ENCODE results near the gene RPSA. TPM values are rescaled to one million over a fixed set of nuclear protein-coding genes. Genes with fewer than 3 reads are reported as not detected.
"Not testable (repeated sequence)": the region's sequence is repeated elsewhere in the genome, so short reads cannot be mapped to it uniquely, and the experiment has no call there.

The RPSA gene
- total RNA-seq (2014; rRNA removed): 1,666 and 1,777 TPM in 2 replicates
- 1,783 TPM for polyA plus RNA-seq (2012)

GRCh38 chr3:39406368-39407258 is at the start of gene RPSA:
Gene RPSA (plus strand): TSS chr3:39406720. CDS start chr3:39407654, 934 bp downstream.
- peak; percentile 96 for DNase-seq (ENCODE audit: low read depth)

DNA sequence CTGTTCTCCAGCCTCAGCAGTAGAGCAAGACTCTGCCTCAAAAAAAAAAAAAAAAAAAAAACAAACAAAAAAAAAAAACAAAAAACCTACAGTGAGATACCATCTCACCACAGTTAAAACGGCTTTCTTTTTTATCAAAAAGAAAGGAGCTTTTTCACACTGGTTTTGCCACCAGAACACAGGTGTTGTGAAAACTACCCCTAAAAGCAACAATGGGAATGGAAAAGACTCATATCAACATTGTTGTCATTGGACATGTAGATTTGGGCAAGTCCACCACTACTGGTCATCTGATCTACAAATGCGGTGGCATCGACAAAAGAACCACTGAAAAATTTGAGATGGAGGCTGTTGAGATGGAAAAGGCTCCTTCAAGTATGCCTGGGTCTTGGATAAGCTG is 48.2 kb upstream of the RPSA start:
- DNase-seq (ENCODE audit: low read depth): no peak

DNA sequence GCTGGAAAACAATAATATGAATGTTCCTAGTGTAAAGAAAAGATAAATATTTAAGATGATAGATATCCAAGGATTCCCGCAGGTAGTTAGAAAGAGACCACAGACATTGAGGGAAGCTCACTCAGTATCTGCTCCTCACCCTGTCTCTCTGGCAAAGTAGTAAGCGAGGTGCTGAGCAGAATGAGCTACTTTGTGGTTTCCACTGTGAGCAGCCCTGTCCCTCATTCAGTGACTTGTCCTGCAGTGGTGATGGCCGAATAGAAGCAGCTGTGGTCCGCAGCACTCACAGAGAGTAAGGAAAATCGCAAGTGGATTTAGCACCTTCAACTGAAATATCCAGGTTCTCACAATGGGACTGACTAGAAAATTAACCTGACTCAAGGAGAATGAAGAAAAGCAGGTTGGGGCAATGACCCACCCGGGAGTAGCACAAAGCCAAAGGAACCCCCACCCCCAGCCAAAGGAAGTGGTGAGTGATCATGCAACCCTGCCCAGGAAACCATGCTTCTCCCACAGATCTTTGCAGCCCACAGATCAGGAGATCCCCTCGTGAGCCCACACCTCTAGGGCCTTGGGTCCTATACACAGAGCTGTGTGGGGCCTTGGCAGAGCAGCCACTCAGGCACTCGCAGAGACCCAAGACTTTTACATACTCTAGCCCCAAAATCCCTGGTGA is 45.1 kb upstream of the RPSA start:
- no peak for DNase-seq (ENCODE audit: low read depth)

DNA sequence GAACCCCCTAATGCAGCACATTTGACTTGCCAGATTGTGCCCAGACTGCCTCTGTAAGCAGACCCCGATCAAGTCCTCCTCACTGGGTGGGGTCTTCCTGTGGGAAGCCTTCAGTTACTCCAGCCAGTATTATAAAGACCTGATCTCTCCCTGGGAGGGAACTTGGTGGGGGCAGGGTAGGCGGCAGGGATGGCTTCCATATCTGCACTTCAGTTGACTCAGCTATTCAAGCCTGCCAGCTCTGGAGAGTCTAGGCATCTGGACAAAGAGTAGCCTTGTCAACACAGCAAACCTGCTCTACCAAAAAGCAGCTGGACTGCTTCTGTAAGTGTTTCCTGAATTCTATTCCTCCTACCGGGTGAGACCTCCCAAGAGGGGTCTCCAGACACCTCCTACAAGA is 44.3 kb upstream of the RPSA start:
- no peak for DNase-seq (ENCODE audit: low read depth)

- no peak for DNase-seq (ENCODE audit: low read depth)
Measured at GRCh38 chr3:39362812-39363211, 43.7 kb upstream of the RPSA start.

GRCh38 chr3:39370450-39370849 is 36.1 kb upstream of the RPSA start:
- DNase-seq (ENCODE audit: low read depth): not testable (repeated sequence)

DNA sequence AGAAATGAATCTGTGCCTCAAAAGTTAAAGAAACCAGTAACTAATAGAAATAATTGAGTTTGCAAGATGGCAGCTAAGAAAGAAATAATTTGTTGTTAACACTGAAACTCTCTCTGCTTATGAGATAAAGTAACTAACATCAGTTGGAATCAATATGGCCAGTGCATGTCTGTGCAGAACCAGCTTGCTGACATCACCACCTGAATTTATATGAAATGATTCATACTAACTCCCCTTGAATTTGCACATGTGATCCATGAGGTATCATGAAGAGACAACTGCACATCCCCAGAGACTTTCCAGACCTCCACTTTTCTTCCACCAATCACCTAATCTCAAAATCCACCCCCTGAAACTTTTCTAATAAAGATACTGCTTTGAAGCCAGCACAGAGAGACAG is 33.7 kb upstream of the RPSA start:
- DNase-seq (ENCODE audit: low read depth): no peak

DNA sequence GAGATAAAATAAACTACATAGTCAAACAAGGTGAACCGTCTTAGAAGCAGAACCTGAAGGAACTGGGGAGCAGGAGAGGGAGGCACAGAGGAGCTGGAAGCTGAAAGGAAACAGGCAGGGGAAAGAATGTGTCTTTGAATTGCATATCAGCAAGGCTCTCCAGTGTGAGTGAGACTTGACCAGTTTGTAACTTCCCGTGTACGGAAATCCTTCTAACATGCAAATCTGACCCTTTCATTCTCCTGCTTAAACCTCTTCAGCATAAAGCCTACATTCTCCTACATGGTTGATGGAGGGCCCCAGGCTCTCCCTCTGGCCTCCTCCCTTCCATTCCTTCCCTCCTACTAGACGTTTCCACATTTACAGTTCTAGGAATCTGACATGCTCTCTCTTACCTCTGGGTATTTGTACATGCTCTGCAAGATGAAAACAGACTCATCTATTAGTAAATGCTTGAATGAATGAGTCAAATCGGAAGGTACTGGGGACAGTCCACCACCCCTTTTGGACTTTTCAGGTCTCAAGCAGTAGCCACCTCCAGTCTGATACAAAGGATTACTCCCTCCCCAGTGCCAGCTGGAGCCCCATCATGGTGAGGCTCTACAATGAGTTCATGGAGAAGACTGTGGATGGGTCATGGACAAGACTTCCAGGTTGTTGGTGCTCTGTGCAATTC is 29.4 kb upstream of the RPSA start:
- DNase-seq (ENCODE audit: low read depth): no peak

DNA sequence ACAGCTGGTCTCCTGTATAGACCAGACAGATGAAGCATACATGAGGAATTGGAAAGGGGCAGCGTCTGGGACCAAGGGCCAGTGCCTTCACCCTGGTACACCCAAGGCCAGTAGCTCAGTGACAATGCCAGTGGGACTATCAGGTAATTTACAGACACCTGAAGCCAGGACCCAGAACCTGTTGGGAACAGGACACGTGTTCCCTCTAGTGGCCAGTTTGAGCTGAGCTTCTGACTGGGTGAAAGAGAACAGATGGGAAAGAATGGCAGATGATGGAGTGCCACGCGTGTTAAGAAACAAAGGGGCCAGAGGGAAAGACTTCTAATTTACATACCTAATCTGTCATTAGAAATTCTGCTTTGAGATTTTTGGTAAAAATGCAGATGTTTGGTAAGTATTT is 28.4 kb upstream of the RPSA start:
- DNase-seq (ENCODE audit: low read depth): peak; percentile 11

DNA sequence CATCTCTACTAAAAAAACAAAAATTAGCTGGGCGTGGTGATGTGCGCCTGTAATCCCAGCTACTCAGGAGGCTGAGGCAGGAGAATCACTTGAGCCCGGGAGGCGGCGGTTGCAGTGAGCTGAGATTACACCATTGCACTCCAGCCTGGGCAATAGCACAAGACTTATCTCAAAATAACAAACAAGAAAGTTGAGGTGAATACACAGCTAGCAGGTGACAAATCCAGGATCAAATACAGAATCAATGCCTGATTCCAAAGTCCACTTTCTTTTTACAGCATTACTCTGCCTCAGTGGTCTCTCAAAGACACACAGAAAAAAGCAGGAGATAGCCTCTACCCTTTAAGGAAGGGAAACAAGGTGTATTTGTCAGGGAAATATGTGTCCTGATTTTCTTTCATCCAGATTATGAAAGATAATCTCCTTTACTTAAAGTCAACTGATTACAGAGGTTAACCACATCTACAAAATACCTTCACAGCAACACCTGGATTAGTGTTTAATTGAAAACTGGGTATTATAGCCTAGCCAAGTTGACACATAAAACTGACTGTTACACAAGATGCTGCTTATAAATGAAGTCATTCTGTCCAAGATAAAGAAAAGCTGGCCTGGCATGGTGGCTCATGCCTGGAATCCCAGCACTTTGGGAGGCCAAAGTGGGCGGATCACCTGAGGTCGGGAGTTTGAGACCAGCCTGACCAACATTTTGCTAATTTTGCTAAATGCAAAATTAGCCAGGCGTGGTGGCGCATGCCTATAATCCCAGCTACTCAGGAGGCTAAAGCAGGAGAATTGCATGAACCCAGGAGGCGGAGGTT is 27.4 kb upstream of the RPSA start:
- DNase-seq (ENCODE audit: low read depth): no peak

- DNase-seq (ENCODE audit: low read depth): no peak
Measured at GRCh38 chr3:39379778-39380155, 26.8 kb upstream of the RPSA start.

GRCh38 chr3:39381432-39381831 is 25.1 kb upstream of the RPSA start:
- DNase-seq (ENCODE audit: low read depth): no peak

DNA sequence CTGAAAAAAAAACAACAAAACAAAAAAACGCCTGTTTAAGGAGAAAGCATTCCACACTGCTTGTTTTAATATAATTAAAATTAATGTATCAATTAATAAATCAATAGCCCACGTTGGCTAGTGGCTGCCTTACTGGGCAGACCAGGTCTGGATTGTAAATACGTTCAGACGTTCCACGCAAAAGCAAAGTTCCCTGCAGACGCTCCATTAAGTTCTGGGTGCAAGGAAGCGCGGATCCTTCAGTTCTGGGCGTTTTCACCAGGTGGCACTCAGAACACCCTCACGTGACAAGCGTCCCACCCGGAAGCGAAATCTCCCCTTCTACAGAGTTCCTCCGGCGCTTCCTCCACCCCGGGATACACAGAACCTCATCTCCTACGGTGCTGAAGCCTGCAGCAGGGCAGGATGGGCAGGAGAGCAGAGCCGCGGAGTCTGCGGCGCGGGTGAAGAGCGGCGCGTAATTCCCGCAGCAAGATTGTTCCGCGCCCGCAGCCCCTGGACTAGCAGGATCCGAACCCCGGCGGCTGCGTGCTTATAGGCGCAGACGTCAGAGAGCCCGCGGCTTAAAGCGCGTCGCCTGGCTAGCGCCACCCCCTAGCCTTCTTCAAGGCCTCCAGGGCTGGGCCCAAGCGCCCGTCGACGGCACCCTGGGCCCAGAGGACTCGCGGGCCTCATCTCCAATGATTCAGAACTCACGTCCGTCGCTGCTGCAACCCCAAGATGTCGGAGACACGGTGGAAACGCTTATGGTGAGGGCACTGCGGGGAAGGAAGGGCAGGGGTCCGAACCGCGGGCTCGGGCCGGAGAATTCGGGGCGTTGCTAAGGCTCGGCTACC is 23.3 kb upstream of the RPSA start, which contains the start of gene SLC25A38:
TSS of gene SLC25A38 (plus strand) at position 326 of the 836 bp plus-strand sequence. CDS start at position 681, 355 bp downstream.
- peak; percentile 82 for DNase-seq (ENCODE audit: low read depth)

- peak; percentile 89 for DNase-seq (ENCODE audit: low read depth)
Measured at GRCh38 chr3:39383881-39384664, 22.4 kb upstream of the RPSA start.

- no peak for DNase-seq (ENCODE audit: low read depth)
Measured at GRCh38 chr3:39384665-39385000, 21.9 kb upstream of the RPSA start.

DNA sequence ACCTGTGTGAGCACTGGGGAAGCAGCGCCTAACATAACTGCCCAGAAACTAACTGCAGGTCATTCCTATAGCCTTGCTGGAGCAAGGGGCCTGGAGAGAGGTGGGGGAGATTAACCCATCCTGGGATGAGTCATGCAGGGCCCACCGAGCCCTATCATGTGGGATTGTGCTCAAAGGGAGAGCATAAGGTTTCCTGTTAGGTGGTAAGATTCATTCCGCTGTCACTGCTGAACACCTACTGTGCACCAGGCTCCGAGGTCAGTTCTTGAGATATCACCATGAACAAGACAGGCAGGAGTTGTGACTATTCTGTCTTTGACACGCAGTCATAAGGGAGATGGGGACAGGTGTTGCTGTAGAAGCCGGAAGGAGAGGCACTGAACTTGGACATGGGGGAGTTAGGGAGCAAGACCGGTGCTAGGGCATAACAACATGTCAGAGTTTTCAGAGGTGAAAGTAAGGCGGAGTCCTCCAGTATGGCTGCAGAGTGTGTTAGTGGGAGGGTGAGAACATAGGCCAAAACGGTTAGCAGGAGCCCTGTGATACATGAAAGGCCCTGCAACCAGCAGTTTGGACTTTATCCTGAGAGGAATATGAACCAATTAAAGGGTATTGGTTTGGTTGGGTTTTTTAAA is 20.9 kb upstream of the RPSA start:
- no peak for DNase-seq (ENCODE audit: low read depth)

DNA sequence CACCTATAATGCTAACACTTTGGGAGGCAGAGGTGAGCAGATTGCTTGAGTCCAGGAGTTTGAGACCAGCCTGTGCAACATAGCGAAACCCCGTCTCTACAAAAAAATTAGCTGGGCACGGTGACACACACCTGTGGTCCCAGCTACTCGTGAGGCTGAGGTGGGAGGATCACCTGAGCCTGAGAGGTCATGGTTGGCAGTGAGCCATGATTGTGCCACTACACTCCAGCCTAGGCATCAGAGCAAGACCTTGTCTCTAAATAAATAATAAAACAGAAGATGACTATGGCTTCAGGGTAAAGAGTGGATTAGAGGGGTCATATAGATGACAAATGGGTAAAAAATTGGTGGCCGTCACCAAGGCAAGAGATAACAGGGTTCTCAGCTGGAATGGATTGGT is 20.2 kb upstream of the RPSA start:
- DNase-seq (ENCODE audit: low read depth): no peak

DNA sequence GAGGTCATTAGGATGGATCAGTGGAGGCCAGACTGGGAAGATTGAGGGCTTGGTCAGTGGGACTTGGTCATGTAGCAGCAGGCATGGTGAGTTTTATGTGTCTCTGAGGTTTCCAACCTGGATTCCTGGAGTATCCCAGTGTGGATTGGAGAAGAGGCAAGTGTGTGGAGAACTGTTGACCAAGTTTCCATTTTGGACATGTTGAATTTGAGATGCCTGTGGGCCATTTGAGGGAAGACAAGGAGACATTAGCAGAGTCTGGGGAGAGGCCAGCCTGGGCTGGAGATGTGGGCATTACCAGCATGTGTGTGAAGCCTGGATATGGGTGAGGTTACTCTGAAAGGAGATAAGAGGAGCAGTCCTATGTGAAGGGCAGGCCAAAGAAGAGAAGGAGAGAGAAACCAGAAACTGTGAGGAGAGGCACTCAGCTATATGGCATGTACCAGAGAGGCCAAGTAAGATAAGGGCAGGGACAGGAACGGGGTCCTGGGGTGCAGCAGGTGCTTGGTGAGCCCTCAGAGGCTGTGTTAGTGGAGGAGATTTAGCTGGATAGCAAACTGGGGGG is 19.0 kb upstream of the RPSA start:
- DNase-seq (ENCODE audit: low read depth): no peak

DNA sequence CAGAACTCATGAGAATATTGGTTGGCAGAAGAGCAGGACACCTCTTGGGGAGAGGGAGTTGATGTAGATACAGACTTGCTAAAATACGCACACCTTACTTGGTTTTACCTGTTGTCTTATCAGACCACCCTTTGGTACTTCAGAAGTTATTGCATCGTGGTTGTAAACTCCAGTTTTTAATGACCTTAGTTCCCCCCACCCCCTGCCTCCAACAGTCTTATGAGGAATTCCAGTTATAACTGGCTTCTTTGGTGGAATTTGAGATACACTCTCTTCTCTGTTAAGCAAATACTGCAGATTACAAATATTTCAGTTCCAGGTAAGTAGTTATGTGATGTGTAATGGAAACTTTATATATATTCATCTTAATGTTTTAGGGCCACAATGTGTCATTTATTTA is 18.4 kb upstream of the RPSA start:
- no peak for DNase-seq (ENCODE audit: low read depth)
